ENCODE data around the gene ZNF107. TPM values are rescaled to one million over a fixed set of nuclear protein-coding genes. Genes with fewer than 3 reads are reported as not detected.

The ZNF107 gene
- total RNA-seq, 1 donor from 2014 or later, result 7.8 TPM

DNA sequence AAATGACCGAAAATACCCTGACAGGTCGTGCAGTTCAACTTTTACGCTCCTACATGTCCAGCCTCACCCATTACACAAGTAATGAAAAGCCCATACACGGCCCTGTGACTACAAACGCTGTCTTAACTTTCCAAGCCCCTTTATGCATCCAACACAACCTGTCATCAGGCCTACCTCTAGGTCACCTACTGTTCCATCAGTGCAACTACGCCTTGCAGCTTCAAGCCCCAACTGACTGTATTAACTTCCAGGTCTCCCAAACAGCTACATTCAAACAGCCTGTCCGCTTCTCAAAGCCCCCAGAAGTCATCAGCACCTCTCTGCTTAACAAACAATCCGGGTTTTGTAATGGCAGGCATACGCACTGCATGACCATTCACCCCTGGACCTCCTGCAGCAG lies 19.2 kb downstream of the ZNF107 start:
- H3K9ac ChIP-seq (ENCODE audit: low read length), result no peak overlapping the region
- peaks cover 27% of the 10 kb centered on the region for H3K79me2 ChIP-seq (ENCODE audit: insufficient read depth, low read length)
- peaks cover 10% of the 10 kb centered on the region for H4K20me1 ChIP-seq (ENCODE audit: insufficient read depth, low read length)
- Mint-ChIP-seq H3K27me3 (ENCODE audit: low read depth, unreplicated experiment) (no peaks in the 10 kb centered on the region), H3K9me3 (ENCODE audit: unreplicated experiment) (peaks cover 10% of the 10 kb centered on the region), H3K27ac (ENCODE audit: unreplicated experiment) (no peak overlapping the region), H3K4me3 (ENCODE audit: unreplicated experiment) (no peak overlapping the region), H3K4me1 (ENCODE audit: low read depth, unreplicated experiment) (peaks cover 2% of the 10 kb centered on the region), H3K36me3 (ENCODE audit: low read depth, unreplicated experiment) (peaks cover 16% of the 10 kb centered on the region)
- no peak overlapping the region for H3K4me2 ChIP-seq (ENCODE audit: low read length)
- no peak overlapping the region for H3K4me3 ChIP-seq (ENCODE audit: insufficient read depth, low read depth, low read length)
- H3K36me3 ChIP-seq (ENCODE audit: insufficient read depth, low read length), result peaks cover 22% of the 10 kb centered on the region
- TF ChIP-seq EZH2 (IDR thresholded peaks at IDR 0.05; ENCODE audit: insufficient read depth, low read length), result no peak
- TF ChIP-seq, protein P1, sequence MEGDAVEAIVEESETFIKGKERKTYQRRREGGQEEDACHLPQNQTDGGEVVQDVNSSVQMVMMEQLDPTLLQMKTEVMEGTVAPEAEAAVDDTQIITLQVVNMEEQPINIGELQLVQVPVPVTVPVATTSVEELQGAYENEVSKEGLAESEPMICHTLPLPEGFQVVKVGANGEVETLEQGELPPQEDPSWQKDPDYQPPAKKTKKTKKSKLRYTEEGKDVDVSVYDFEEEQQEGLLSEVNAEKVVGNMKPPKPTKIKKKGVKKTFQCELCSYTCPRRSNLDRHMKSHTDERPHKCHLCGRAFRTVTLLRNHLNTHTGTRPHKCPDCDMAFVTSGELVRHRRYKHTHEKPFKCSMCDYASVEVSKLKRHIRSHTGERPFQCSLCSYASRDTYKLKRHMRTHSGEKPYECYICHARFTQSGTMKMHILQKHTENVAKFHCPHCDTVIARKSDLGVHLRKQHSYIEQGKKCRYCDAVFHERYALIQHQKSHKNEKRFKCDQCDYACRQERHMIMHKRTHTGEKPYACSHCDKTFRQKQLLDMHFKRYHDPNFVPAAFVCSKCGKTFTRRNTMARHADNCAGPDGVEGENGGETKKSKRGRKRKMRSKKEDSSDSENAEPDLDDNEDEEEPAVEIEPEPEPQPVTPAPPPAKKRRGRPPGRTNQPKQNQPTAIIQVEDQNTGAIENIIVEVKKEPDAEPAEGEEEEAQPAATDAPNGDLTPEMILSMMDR (IDR thresholded peaks at IDR 0.05; ENCODE audit: insufficient read depth, low read depth, low read length), result no peak
- H3K27me3 ChIP-seq (ENCODE audit: insufficient read depth, low read length), result no peaks in the 10 kb centered on the region
- no peaks in the 10 kb centered on the region for H3K9me3 ChIP-seq (ENCODE audit: insufficient read depth, low read depth, low read length)
- H2AFZ ChIP-seq (ENCODE audit: low read depth, low read length), result no peak overlapping the region
- no peak for FAIRE-seq
- no peak for DNase-seq (ENCODE audit: low read depth)
- no peak overlapping the region for H3K27ac ChIP-seq (ENCODE audit: low read depth, low read length)
- H3K4me1 ChIP-seq (ENCODE audit: insufficient read depth, low read length), result no peaks in the 10 kb centered on the region

DNA sequence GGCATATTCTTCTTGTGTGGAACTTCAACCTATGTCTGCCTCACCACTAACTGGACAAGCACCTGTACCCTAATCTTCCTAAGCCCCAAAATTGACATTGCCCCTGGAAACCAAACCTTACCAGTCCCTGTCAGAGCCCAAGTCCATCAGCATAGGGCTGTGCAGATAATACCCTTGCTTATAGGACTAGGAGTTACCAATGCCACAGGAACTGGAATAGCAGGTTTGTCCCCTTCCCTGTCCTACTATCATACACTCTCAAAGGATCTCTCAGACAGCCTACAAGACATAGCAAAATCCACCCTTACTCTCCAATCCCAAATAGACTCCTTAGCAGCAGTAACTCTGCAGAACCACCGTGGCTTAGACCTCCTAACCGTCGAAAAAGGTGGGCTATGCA lies 19.8 kb downstream of the ZNF107 start:
- no peak overlapping the region for H3K27ac Mint-ChIP-seq (ENCODE audit: unreplicated experiment)
- peaks cover 2% of the 10 kb centered on the region for H3K4me1 Mint-ChIP-seq (ENCODE audit: low read depth, unreplicated experiment)
- TF ChIP-seq EZH2 (IDR thresholded peaks at IDR 0.05; ENCODE audit: insufficient read depth, low read length), result no peak
- TF ChIP-seq, protein P1 (IDR thresholded peaks at IDR 0.05; ENCODE audit: insufficient read depth, low read depth, low read length), result no peak
- no peak overlapping the region for H3K4me3 Mint-ChIP-seq (ENCODE audit: unreplicated experiment)
- no peaks in the 10 kb centered on the region for H3K9me3 ChIP-seq (ENCODE audit: insufficient read depth, low read depth, low read length)
- no peak overlapping the region for H3K4me3 ChIP-seq (ENCODE audit: insufficient read depth, low read depth, low read length)
- peaks cover 22% of the 10 kb centered on the region for H3K36me3 ChIP-seq (ENCODE audit: insufficient read depth, low read length)
- no peak for DNase-seq (ENCODE audit: low read depth)
- H4K20me1 ChIP-seq (ENCODE audit: insufficient read depth, low read length), result peaks cover 6% of the 10 kb centered on the region
- H3K4me2 ChIP-seq (ENCODE audit: low read length), result no peak overlapping the region
- H2AFZ ChIP-seq (ENCODE audit: low read depth, low read length), result no peak overlapping the region
- no peaks in the 10 kb centered on the region for H3K27me3 Mint-ChIP-seq (ENCODE audit: low read depth, unreplicated experiment)
- no peak for FAIRE-seq
- peaks cover 10% of the 10 kb centered on the region for H3K9me3 Mint-ChIP-seq (ENCODE audit: unreplicated experiment)
- H3K27ac ChIP-seq (ENCODE audit: low read depth, low read length), result no peak overlapping the region
- no peaks in the 10 kb centered on the region for H3K4me1 ChIP-seq (ENCODE audit: insufficient read depth, low read length)
- H3K27me3 ChIP-seq (ENCODE audit: insufficient read depth, low read length), result no peaks in the 10 kb centered on the region
- H3K36me3 Mint-ChIP-seq (ENCODE audit: low read depth, unreplicated experiment), result peaks cover 16% of the 10 kb centered on the region
- H3K79me2 ChIP-seq (ENCODE audit: insufficient read depth, low read length), result peaks cover 25% of the 10 kb centered on the region
- H3K9ac ChIP-seq (ENCODE audit: low read length), result no peak overlapping the region

DNA sequence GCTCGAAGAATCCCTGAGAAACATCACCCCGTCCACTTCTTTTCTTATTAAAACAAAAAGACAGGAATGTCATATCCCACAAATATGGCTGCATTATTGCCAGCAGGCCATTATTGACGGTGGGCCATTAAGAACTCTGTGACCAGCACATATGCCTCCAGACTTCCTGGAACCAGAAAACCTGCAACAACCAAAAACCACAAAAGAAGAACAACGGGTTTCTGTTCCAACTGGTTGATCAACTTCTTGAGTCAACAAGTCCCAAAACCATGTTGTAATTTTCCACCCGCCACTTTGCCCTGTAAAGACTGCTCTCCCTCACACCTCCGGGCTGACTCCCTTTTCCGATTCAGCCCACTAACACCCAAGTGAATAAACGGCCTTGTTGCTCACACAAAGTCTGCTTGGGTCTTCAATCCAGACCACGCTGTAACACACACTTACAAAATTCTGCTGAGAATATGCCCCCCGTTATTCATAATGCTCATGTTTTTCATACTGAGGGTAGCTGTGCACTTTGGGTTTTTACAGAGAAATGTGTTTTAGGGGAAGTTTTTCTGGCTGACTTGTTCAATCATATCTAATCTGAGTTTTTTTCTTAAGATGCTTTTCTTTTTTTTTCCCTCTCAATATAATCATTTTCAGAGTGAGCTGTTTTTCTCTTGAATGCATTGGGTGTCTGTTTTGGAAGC lies 20.7 kb downstream of the ZNF107 start:
- no peak overlapping the region for H3K4me3 Mint-ChIP-seq (ENCODE audit: unreplicated experiment)

More for the DNA sequence above, 20.7 kb downstream of the ZNF107 start:
- H3K36me3 ChIP-seq (ENCODE audit: insufficient read depth, low read length), result peaks cover 22% of the 10 kb centered on the region
- peaks cover 18% of the 10 kb centered on the region for H3K79me2 ChIP-seq (ENCODE audit: insufficient read depth, low read length)
- H3K27me3 ChIP-seq (ENCODE audit: insufficient read depth, low read length), result no peaks in the 10 kb centered on the region
- H2AFZ ChIP-seq (ENCODE audit: low read depth, low read length), result no peak overlapping the region
- FAIRE-seq, result no peak
- H3K27ac ChIP-seq (ENCODE audit: low read depth, low read length), result no peak overlapping the region
- peaks cover 21% of the 10 kb centered on the region for H3K36me3 Mint-ChIP-seq (ENCODE audit: low read depth, unreplicated experiment)
- peak overlapping the region; percentile 38 for H3K27ac Mint-ChIP-seq (ENCODE audit: unreplicated experiment)
- peaks cover 6% of the 10 kb centered on the region for H4K20me1 ChIP-seq (ENCODE audit: insufficient read depth, low read length)
- no peak overlapping the region for H3K4me3 ChIP-seq (ENCODE audit: insufficient read depth, low read depth, low read length)
- DNase-seq (ENCODE audit: low read depth), result no peak
- peaks cover 2% of the 10 kb centered on the region for H3K4me1 Mint-ChIP-seq (ENCODE audit: low read depth, unreplicated experiment)
- H3K27me3 Mint-ChIP-seq (ENCODE audit: low read depth, unreplicated experiment), result no peaks in the 10 kb centered on the region
- H3K9me3 Mint-ChIP-seq (ENCODE audit: unreplicated experiment), result peaks cover 10% of the 10 kb centered on the region
- no peak overlapping the region for H3K4me2 ChIP-seq (ENCODE audit: low read length)
- no peak overlapping the region for H3K9ac ChIP-seq (ENCODE audit: low read length)
- no peaks in the 10 kb centered on the region for H3K4me1 ChIP-seq (ENCODE audit: insufficient read depth, low read length)
- no peaks in the 10 kb centered on the region for H3K9me3 ChIP-seq (ENCODE audit: insufficient read depth, low read depth, low read length)
- TF ChIP-seq, protein P1 (IDR thresholded peaks at IDR 0.05; ENCODE audit: insufficient read depth, low read depth, low read length), result no peak
- no peak for TF ChIP-seq EZH2 (IDR thresholded peaks at IDR 0.05; ENCODE audit: insufficient read depth, low read length)
